ENCODE data around the gene PPM1H.
A peak's percentile ranks its signal among the peaks of the same experiment; 100 is the strongest.

The PPM1H gene

GRCh38 chr12:62976110-62976662 lies 41.2 kb upstream of the PPM1H start:
- DNase-seq, result no peak
- Histone ChIP-seq H3K56ac (ENCODE audit: low read length) (no peak overlapping the region), H4K8ac (ENCODE audit: low read depth, low read length) (no peak overlapping the region), H2BK120ac (ENCODE audit: low read depth, low read length) (no peak overlapping the region), H3K27me3 (ENCODE audit: insufficient read depth, low read length, poor library complexity) (no peaks in the 10 kb centered on the region), H3K4me3 (ENCODE audit: low read length) (no peak overlapping the region), H2BK5ac (ENCODE audit: low read length) (no peak overlapping the region), H3K36me3 (ENCODE audit: control insufficient read depth, insufficient read depth, low read length) (no peaks in the 10 kb centered on the region), H3K79me2 (ENCODE audit: control insufficient read depth, insufficient read depth, low read length) (no peaks in the 10 kb centered on the region), H3K9ac (ENCODE audit: low read length) (no peak overlapping the region), H3K79me1 (ENCODE audit: low read length) (no peaks in the 10 kb centered on the region), H3K4me1 (ENCODE audit: control insufficient read depth, low read depth, low read length) (no peaks in the 10 kb centered on the region), H3K23ac (ENCODE audit: low read length) (no peak overlapping the region), H2AK5ac (ENCODE audit: low read length) (no peak overlapping the region), H3K4me2 (ENCODE audit: low read length) (no peak overlapping the region), H2BK15ac (replicated peaks; ENCODE audit: low read depth) (no peak overlapping the region), H4K5ac (ENCODE audit: low read length) (no peak overlapping the region), H3K27ac (ENCODE audit: low read depth, low read length) (no peak overlapping the region), H3K18ac (ENCODE audit: low read length) (no peak overlapping the region), H3K4ac (ENCODE audit: low read depth, low read length) (no peak overlapping the region)
- WGBS (ENCODE audit: extremely low coverage, insufficient coverage, low lambda C conversion rate), result no CpG with 5 or more reads among the region's 4 CpGs

- no peaks in the 10 kb centered on the region for H3K36me3 ChIP-seq (ENCODE audit: control insufficient read depth, insufficient read depth, low read length)
- no peaks in the 10 kb centered on the region for H3K79me1 ChIP-seq (ENCODE audit: low read length)
- H3K4me2 ChIP-seq (ENCODE audit: low read length), result no peak overlapping the region
- H3K23ac ChIP-seq (ENCODE audit: low read length), result no peak overlapping the region
- H3K56ac ChIP-seq (ENCODE audit: low read length), result no peak overlapping the region
- no peak overlapping the region for H4K8ac ChIP-seq (ENCODE audit: low read depth, low read length)
- no peak overlapping the region for H3K18ac ChIP-seq (ENCODE audit: low read length)
- H3K27ac ChIP-seq (ENCODE audit: low read depth, low read length), result no peak overlapping the region
- H3K4me3 ChIP-seq (ENCODE audit: low read length), result no peak overlapping the region
- no peaks in the 10 kb centered on the region for H3K79me2 ChIP-seq (ENCODE audit: control insufficient read depth, insufficient read depth, low read length)
- no CpG with 5 or more reads among the region's 1 CpG for WGBS (ENCODE audit: extremely low coverage, insufficient coverage, low lambda C conversion rate)
- no peaks in the 10 kb centered on the region for H3K4me1 ChIP-seq (ENCODE audit: control insufficient read depth, low read depth, low read length)
- H2BK5ac ChIP-seq (ENCODE audit: low read length), result no peak overlapping the region
- H3K4ac ChIP-seq (ENCODE audit: low read depth, low read length), result no peak overlapping the region
- H4K5ac ChIP-seq (ENCODE audit: low read length), result no peak overlapping the region
- H2BK15ac ChIP-seq (replicated peaks; ENCODE audit: low read depth), result no peak overlapping the region
- no peaks in the 10 kb centered on the region for H3K27me3 ChIP-seq (ENCODE audit: insufficient read depth, low read length, poor library complexity)
- no peak overlapping the region for H2BK120ac ChIP-seq (ENCODE audit: low read depth, low read length)
- no peak overlapping the region for H3K9ac ChIP-seq (ENCODE audit: low read length)
- H2AK5ac ChIP-seq (ENCODE audit: low read length), result no peak overlapping the region
- peak; percentile 15 for DNase-seq
Measured at GRCh38 chr12:62971769-62972525, 37.0 kb upstream of the PPM1H start.

- Histone ChIP-seq H3K4me2 (ENCODE audit: low read length) (no peak overlapping the region), H2AK5ac (ENCODE audit: low read length) (no peak overlapping the region)
- no CpG with 5 or more reads among the region's 7 CpGs for WGBS (ENCODE audit: extremely low coverage, insufficient coverage, low lambda C conversion rate)
Measured at GRCh38 chr12:62969695-62970094, 34.7 kb upstream of the PPM1H start.

GRCh38 chr12:62967701-62968100 lies 32.8 kb upstream of the PPM1H start:
- Histone ChIP-seq H2BK5ac (ENCODE audit: low read length) (no peak overlapping the region), H2AK5ac (ENCODE audit: low read length) (no peak overlapping the region), H3K23ac (ENCODE audit: low read length) (no peak overlapping the region), H3K18ac (ENCODE audit: low read length) (no peak overlapping the region), H3K27me3 (ENCODE audit: insufficient read depth, low read length, poor library complexity) (no peaks in the 10 kb centered on the region), H3K79me2 (ENCODE audit: control insufficient read depth, insufficient read depth, low read length) (no peaks in the 10 kb centered on the region), H3K56ac (ENCODE audit: low read length) (no peak overlapping the region), H3K79me1 (ENCODE audit: low read length) (no peaks in the 10 kb centered on the region), H3K4me3 (ENCODE audit: low read length) (no peak overlapping the region), H2BK120ac (ENCODE audit: low read depth, low read length) (no peak overlapping the region), H4K8ac (ENCODE audit: low read depth, low read length) (no peak overlapping the region), H3K4me2 (ENCODE audit: low read length) (no peak overlapping the region), H4K5ac (ENCODE audit: low read length) (no peak overlapping the region), H3K4ac (ENCODE audit: low read depth, low read length) (no peak overlapping the region), H3K36me3 (ENCODE audit: control insufficient read depth, insufficient read depth, low read length) (no peaks in the 10 kb centered on the region), H3K4me1 (ENCODE audit: control insufficient read depth, low read depth, low read length) (no peaks in the 10 kb centered on the region), H3K9ac (ENCODE audit: low read length) (no peak overlapping the region), H3K27ac (ENCODE audit: low read depth, low read length) (no peak overlapping the region), H2BK15ac (replicated peaks; ENCODE audit: low read depth) (no peak overlapping the region)
- no CpG with 5 or more reads among the region's 2 CpGs for WGBS (ENCODE audit: extremely low coverage, insufficient coverage, low lambda C conversion rate)
- no peak for DNase-seq

More at GRCh38 chr12:62969695-62970094, 34.7 kb upstream of the PPM1H start:
- Histone ChIP-seq H3K36me3 (ENCODE audit: control insufficient read depth, insufficient read depth, low read length) (no peaks in the 10 kb centered on the region), H3K4ac (ENCODE audit: low read depth, low read length) (no peak overlapping the region), H2BK120ac (ENCODE audit: low read depth, low read length) (no peak overlapping the region), H2BK15ac (replicated peaks; ENCODE audit: low read depth) (no peak overlapping the region), H2BK5ac (ENCODE audit: low read length) (no peak overlapping the region), H3K4me1 (ENCODE audit: control insufficient read depth, low read depth, low read length) (no peaks in the 10 kb centered on the region), H3K27ac (ENCODE audit: low read depth, low read length) (no peak overlapping the region), H4K5ac (ENCODE audit: low read length) (no peak overlapping the region), H3K18ac (ENCODE audit: low read length) (no peak overlapping the region), H3K79me1 (ENCODE audit: low read length) (no peaks in the 10 kb centered on the region), H4K8ac (ENCODE audit: low read depth, low read length) (no peak overlapping the region), H3K27me3 (ENCODE audit: insufficient read depth, low read length, poor library complexity) (no peaks in the 10 kb centered on the region), H3K4me3 (ENCODE audit: low read length) (no peak overlapping the region), H3K23ac (ENCODE audit: low read length) (no peak overlapping the region), H3K79me2 (ENCODE audit: control insufficient read depth, insufficient read depth, low read length) (no peaks in the 10 kb centered on the region), H3K9ac (ENCODE audit: low read length) (no peak overlapping the region), H3K56ac (ENCODE audit: low read length) (no peak overlapping the region)
- DNase-seq, result no peak

GRCh38 chr12:62966990-62967506 lies 32.1 kb upstream of the PPM1H start:
- Histone ChIP-seq H3K27ac (ENCODE audit: low read depth, low read length) (no peak overlapping the region), H3K56ac (ENCODE audit: low read length) (no peak overlapping the region), H2BK120ac (ENCODE audit: low read depth, low read length) (no peak overlapping the region), H4K8ac (ENCODE audit: low read depth, low read length) (no peak overlapping the region), H2AK5ac (ENCODE audit: low read length) (no peak overlapping the region), H3K36me3 (ENCODE audit: control insufficient read depth, insufficient read depth, low read length) (no peaks in the 10 kb centered on the region), H2BK5ac (ENCODE audit: low read length) (no peak overlapping the region), H3K27me3 (ENCODE audit: insufficient read depth, low read length, poor library complexity) (no peaks in the 10 kb centered on the region), H3K18ac (ENCODE audit: low read length) (no peak overlapping the region), H3K79me1 (ENCODE audit: low read length) (no peaks in the 10 kb centered on the region), H3K4ac (ENCODE audit: low read depth, low read length) (no peak overlapping the region), H3K9ac (ENCODE audit: low read length) (no peak overlapping the region), H3K4me1 (ENCODE audit: control insufficient read depth, low read depth, low read length) (no peaks in the 10 kb centered on the region), H4K5ac (ENCODE audit: low read length) (no peak overlapping the region), H3K79me2 (ENCODE audit: control insufficient read depth, insufficient read depth, low read length) (no peaks in the 10 kb centered on the region), H3K23ac (ENCODE audit: low read length) (no peak overlapping the region), H2BK15ac (replicated peaks; ENCODE audit: low read depth) (no peak overlapping the region), H3K4me2 (ENCODE audit: low read length) (no peak overlapping the region), H3K4me3 (ENCODE audit: low read length) (no peak overlapping the region)
- no peak for DNase-seq
